ENCODE results near the gene ZBTB26.

Gene ZBTB26

GRCh38 chr9:122936883-122937282 is 5.6 kb upstream of the ZBTB26 start:
- Histone ChIP-seq H3K27me3 (ENCODE audit: insufficient read depth, low read length, poor library complexity) (no peaks in the 10 kb centered on the region), H3K79me2 (ENCODE audit: insufficient read depth, low read length) (peaks cover 46% of the 10 kb centered on the region), H3K9ac (ENCODE audit: low read depth, low read length) (no peak overlapping the region), H3K4me3 (ENCODE audit: low read depth in 1 of 2, low read length in 2 of 2) (no peak overlapping the region), H3K9me3 (ENCODE audit: insufficient read depth, low read length, severe bottlenecking) (no peaks in the 10 kb centered on the region), H3K36me3 (ENCODE audit: insufficient read depth, low read length) (peaks cover 20% of the 10 kb centered on the region), H4K20me1 (ENCODE audit: insufficient read depth, low read length) (no peaks in the 10 kb centered on the region), H3K4me1 (ENCODE audit: insufficient read depth, low read length) (peaks cover 27% of the 10 kb centered on the region), H3K4me2 (ENCODE audit: insufficient read depth, low read length) (no peak overlapping the region), H3K27ac (ENCODE audit: low read length) (no peak overlapping the region), H2AFZ (ENCODE audit: low read depth, low read length) (no peak overlapping the region)
- DNase-seq (no peak), ATAC-seq (ENCODE audit: insufficient read depth, low read depth) (no peak)
- no peak for TF ChIP-seq EZH2 (IDR thresholded peaks at IDR 0.05; ENCODE audit: borderline replicate concordance, low read depth, low read length, severe bottlenecking)
- no peak for TF ChIP-seq CTCF (IDR thresholded peaks at IDR 0.05; ENCODE audit: borderline replicate concordance, extremely low read depth, low read length, poor library complexity, severe bottlenecking)

GRCh38 chr9:122936464-122936863 is 5.2 kb upstream of the ZBTB26 start:
- Histone ChIP-seq H4K20me1 (ENCODE audit: insufficient read depth, low read length) (no peaks in the 10 kb centered on the region), H3K27ac (ENCODE audit: low read length) (no peak overlapping the region), H3K4me3 (ENCODE audit: low read depth in 1 of 2, low read length in 2 of 2) (no peak overlapping the region), H2AFZ (ENCODE audit: low read depth, low read length) (no peak overlapping the region), H3K9me3 (ENCODE audit: insufficient read depth, low read length, severe bottlenecking) (no peaks in the 10 kb centered on the region), H3K27me3 (ENCODE audit: insufficient read depth, low read length, poor library complexity) (no peaks in the 10 kb centered on the region), H3K9ac (ENCODE audit: low read depth, low read length) (no peak overlapping the region), H3K36me3 (ENCODE audit: insufficient read depth, low read length) (peaks cover 20% of the 10 kb centered on the region), H3K79me2 (ENCODE audit: insufficient read depth, low read length) (peaks cover 46% of the 10 kb centered on the region), H3K4me2 (ENCODE audit: insufficient read depth, low read length) (no peak overlapping the region), H3K4me1 (ENCODE audit: insufficient read depth, low read length) (peaks cover 23% of the 10 kb centered on the region)
- no peak for ATAC-seq (ENCODE audit: insufficient read depth, low read depth)
- TF ChIP-seq CTCF (IDR thresholded peaks at IDR 0.05; ENCODE audit: borderline replicate concordance, extremely low read depth, low read length, poor library complexity, severe bottlenecking) (no peak), EZH2 (IDR thresholded peaks at IDR 0.05; ENCODE audit: borderline replicate concordance, low read depth, low read length, severe bottlenecking) (no peak)
- no peak for DNase-seq

GRCh38 chr9:122930541-122931225 is 629 bp downstream of the ZBTB26 start:
- H2AFZ ChIP-seq (ENCODE audit: low read depth, low read length), result peak overlapping the region; percentile 82
- no peak for TF ChIP-seq CTCF (IDR thresholded peaks at IDR 0.05; ENCODE audit: borderline replicate concordance, extremely low read depth, low read length, poor library complexity, severe bottlenecking)
- TF ChIP-seq EZH2 (IDR thresholded peaks at IDR 0.05; ENCODE audit: borderline replicate concordance, low read depth, low read length, severe bottlenecking), result no peak
- H4K20me1 ChIP-seq (ENCODE audit: insufficient read depth, low read length), result no peaks in the 10 kb centered on the region
- peak overlapping the region; percentile 80 for H3K9ac ChIP-seq (ENCODE audit: low read depth, low read length)
- H3K79me2 ChIP-seq (ENCODE audit: insufficient read depth, low read length), result peaks cover 76% of the 10 kb centered on the region
- peaks cover 31% of the 10 kb centered on the region for H3K4me1 ChIP-seq (ENCODE audit: insufficient read depth, low read length)
- H3K4me2 ChIP-seq (ENCODE audit: insufficient read depth, low read length), result peak overlapping the region; percentile 91
- H3K27ac ChIP-seq (ENCODE audit: low read length), result peak overlapping the region; percentile 83
- H3K27me3 ChIP-seq (ENCODE audit: insufficient read depth, low read length, poor library complexity), result no peaks in the 10 kb centered on the region
- H3K4me3 ChIP-seq (ENCODE audit: low read depth in 1 of 2, low read length in 2 of 2), result peak overlapping the region; percentile 81 to 89; a peak in 3 of 4 replicates
- H3K9me3 ChIP-seq (ENCODE audit: insufficient read depth, low read length, severe bottlenecking), result no peaks in the 10 kb centered on the region
- no peak for ATAC-seq (ENCODE audit: insufficient read depth, low read depth)
- no peak for DNase-seq
- H3K36me3 ChIP-seq (ENCODE audit: insufficient read depth, low read length), result no peaks in the 10 kb centered on the region
